Activated naive CD8-positive, alpha-beta T cell (primary cell): ENCODE data around the gene TNNT1.
A peak's percentile ranks its signal among the peaks of the same experiment; 100 is the strongest.
"Not testable (repeated sequence)": the region's sequence is repeated elsewhere in the genome, so short reads cannot be mapped to it uniquely, and the experiment has no call there.

Experiments
- H3K27ac Mint-ChIP-seq: one replicate; pipeline ENCODE4 v1.8.0; 2021; ENCODE audit warnings: mixed read lengths
- H3K27me3 Mint-ChIP-seq: one replicate; pipeline ENCODE4 v1.8.0; 2021; ENCODE audit warnings: mixed read lengths
- H3K36me3 Mint-ChIP-seq: one replicate; pipeline ENCODE4 v1.8.0; 2021; ENCODE audit warnings: mixed read lengths
- H3K4me1 Mint-ChIP-seq: one replicate; pipeline ENCODE4 v1.8.0; 2021; ENCODE audit warnings: low read depth, mixed read lengths
- H3K4me3 Mint-ChIP-seq: one replicate; pipeline ENCODE4 v1.8.0; 2021; ENCODE audit warnings: mild to moderate bottlenecking, mixed read lengths
- H3K9me3 Mint-ChIP-seq: one replicate; pipeline ENCODE4 v1.8.0; 2021; ENCODE audit warnings: low read depth, mixed read lengths

The TNNT1 gene

GRCh38 chr19:55174425-55175116 lies 25.6 kb upstream of the TNNT1 start:
- Mint-ChIP-seq H3K4me3 (peak overlapping the region; percentile 66), H3K27ac (no peak overlapping the region), H3K9me3 (no peaks in the 10 kb centered on the region), H3K27me3 (peaks cover 45% of the 10 kb centered on the region), H3K36me3 (no peaks in the 10 kb centered on the region), H3K4me1 (peaks cover 25% of the 10 kb centered on the region)

GRCh38 chr19:55173714-55174409 lies 24.9 kb upstream of the TNNT1 start:
- H3K27me3 Mint-ChIP-seq = peaks cover 48% of the 10 kb centered on the region
- no peaks in the 10 kb centered on the region for H3K9me3 Mint-ChIP-seq
- peaks cover 20% of the 10 kb centered on the region for H3K4me1 Mint-ChIP-seq
- peak overlapping the region; percentile 66 for H3K4me3 Mint-ChIP-seq
- no peak overlapping the region for H3K27ac Mint-ChIP-seq
- no peaks in the 10 kb centered on the region for H3K36me3 Mint-ChIP-seq

- H3K36me3 Mint-ChIP-seq = no peaks in the 10 kb centered on the region
- H3K9me3 Mint-ChIP-seq = no peaks in the 10 kb centered on the region
- peaks cover 48% of the 10 kb centered on the region for H3K27me3 Mint-ChIP-seq
- no peak overlapping the region for H3K27ac Mint-ChIP-seq
- peak overlapping the region; percentile 69 for H3K4me3 Mint-ChIP-seq
- H3K4me1 Mint-ChIP-seq = peaks cover 17% of the 10 kb centered on the region
These were observed 24.2 kb upstream of the TNNT1 start for GRCh38 chr19:55173186-55173713.

GRCh38 chr19:55172741-55173140 lies 23.7 kb upstream of the TNNT1 start:
- Mint-ChIP-seq H3K36me3 (no peaks in the 10 kb centered on the region), H3K27ac (no peak overlapping the region), H3K4me3 (peak overlapping the region; percentile 69), H3K27me3 (peaks cover 49% of the 10 kb centered on the region), H3K4me1 (peaks cover 16% of the 10 kb centered on the region), H3K9me3 (no peaks in the 10 kb centered on the region)

- not testable (repeated sequence) for H3K36me3 Mint-ChIP-seq, H3K9me3 Mint-ChIP-seq, H3K27ac Mint-ChIP-seq
- Mint-ChIP-seq H3K4me1 (peaks cover 16% of the 10 kb centered on the region), H3K4me3 (peak overlapping the region; percentile 69), H3K27me3 (peaks cover 49% of the 10 kb centered on the region)
These were observed 23.3 kb upstream of the TNNT1 start for GRCh38 chr19:55172318-55172717.

- Mint-ChIP-seq H3K36me3 (no peaks in the 10 kb centered on the region), H3K27me3 (peaks cover 50% of the 10 kb centered on the region), H3K27ac (no peak overlapping the region), H3K4me1 (peaks cover 23% of the 10 kb centered on the region), H3K9me3 (no peaks in the 10 kb centered on the region), H3K4me3 (peak overlapping the region; percentile 54)
These were observed 22.4 kb upstream of the TNNT1 start for GRCh38 chr19:55171440-55171839.

GRCh38 chr19:55169136-55169535 lies 20.1 kb upstream of the TNNT1 start:
- peaks cover 19% of the 10 kb centered on the region for H3K4me1 Mint-ChIP-seq
- no peak overlapping the region for H3K4me3 Mint-ChIP-seq
- no peak overlapping the region for H3K27ac Mint-ChIP-seq
- no peaks in the 10 kb centered on the region for H3K36me3 Mint-ChIP-seq
- no peaks in the 10 kb centered on the region for H3K9me3 Mint-ChIP-seq
- H3K27me3 Mint-ChIP-seq = peaks cover 44% of the 10 kb centered on the region

- Mint-ChIP-seq H3K27me3 (peaks cover 40% of the 10 kb centered on the region), H3K4me3 (peak within 1 kb of the TSS; percentile 85), H3K27ac (peak within 1 kb of the TSS; percentile 23), H3K36me3 (no peaks in the 10 kb centered on the region), H3K9me3 (no peaks in the 10 kb centered on the region), H3K4me1 (peaks cover 11% of the 10 kb centered on the region)
These were observed 17.7 kb upstream of the TNNT1 start, which contains the start of gene DNAAF3 for GRCh38 chr19:55166530-55167268. DNAAF3 (minus strand) TSS chr19:55166613; CDS start chr19:55166413, 200 bp downstream.

- peaks cover 11% of the 10 kb centered on the region for H3K4me1 Mint-ChIP-seq
- H3K9me3 Mint-ChIP-seq = no peaks in the 10 kb centered on the region
- H3K36me3 Mint-ChIP-seq = no peaks in the 10 kb centered on the region
- H3K27ac Mint-ChIP-seq = no peak overlapping the region
- peak overlapping the region; percentile 85 for H3K4me3 Mint-ChIP-seq
- peaks cover 36% of the 10 kb centered on the region for H3K27me3 Mint-ChIP-seq
These were observed 17.0 kb upstream of the TNNT1 start for GRCh38 chr19:55165952-55166529.

- Mint-ChIP-seq H3K4me3 (no peak overlapping the region), H3K36me3 (no peaks in the 10 kb centered on the region), H3K27ac (no peak overlapping the region), H3K27me3 (peaks cover 22% of the 10 kb centered on the region), H3K9me3 (no peaks in the 10 kb centered on the region), H3K4me1 (peaks cover 11% of the 10 kb centered on the region)
These were observed 12.7 kb upstream of the TNNT1 start for GRCh38 chr19:55161571-55162322.

- Mint-ChIP-seq H3K9me3 (no peaks in the 10 kb centered on the region), H3K4me3 (no peak overlapping the region), H3K4me1 (peaks cover 10% of the 10 kb centered on the region), H3K27ac (no peak overlapping the region), H3K36me3 (no peaks in the 10 kb centered on the region), H3K27me3 (peaks cover 17% of the 10 kb centered on the region)
These were observed 12.0 kb upstream of the TNNT1 start for GRCh38 chr19:55160986-55161365.

- H3K4me1 Mint-ChIP-seq = peaks cover 10% of the 10 kb centered on the region
- no peaks in the 10 kb centered on the region for H3K36me3 Mint-ChIP-seq
- H3K9me3 Mint-ChIP-seq = no peaks in the 10 kb centered on the region
- peak overlapping the region; percentile 53 for H3K4me3 Mint-ChIP-seq
- H3K27me3 Mint-ChIP-seq = peaks cover 13% of the 10 kb centered on the region
- no peak overlapping the region for H3K27ac Mint-ChIP-seq
These were observed 11.4 kb upstream of the TNNT1 start for GRCh38 chr19:55160128-55160985.

GRCh38 chr19:55158848-55159749 lies 10.1 kb upstream of the TNNT1 start:
- H3K27me3 Mint-ChIP-seq = peaks cover 16% of the 10 kb centered on the region
- H3K27ac Mint-ChIP-seq = no peak overlapping the region
- no peak overlapping the region for H3K4me3 Mint-ChIP-seq
- no peaks in the 10 kb centered on the region for H3K9me3 Mint-ChIP-seq
- no peaks in the 10 kb centered on the region for H3K36me3 Mint-ChIP-seq
- peaks cover 16% of the 10 kb centered on the region for H3K4me1 Mint-ChIP-seq
